Mucosa of stomach (tissue), 1 donor: ENCODE measurements around the gene GPR82.

ENCODE experiments used
- H3K27me3 ChIP-seq: one replicate; pipeline ENCODE4 v1.7.0; 2013; ENCODE audit warnings: mild to moderate bottlenecking, low read length; ENCODE audit not compliant: control insufficient read depth, insufficient read depth
- H3K36me3 ChIP-seq: one replicate; pipeline ENCODE4 v1.7.0; 2013; ENCODE audit warnings: low read length; ENCODE audit not compliant: control insufficient read depth, insufficient read depth
- H3K4me1 ChIP-seq: one replicate; pipeline ENCODE4 v1.7.0; 2013; ENCODE audit warnings: mild to moderate bottlenecking, low read length; ENCODE audit not compliant: control insufficient read depth, insufficient read depth
- H3K4me3 ChIP-seq: one replicate; pipeline ENCODE4 v1.7.0; 2013; ENCODE audit warnings: low read length
- H3K9ac ChIP-seq: one replicate; pipeline ENCODE4 v1.7.0; 2013; ENCODE audit warnings: mild to moderate bottlenecking, low read length, moderate library complexity
- H3K9me3 ChIP-seq: one replicate; pipeline ENCODE4 v1.7.0; 2013; ENCODE audit warnings: mild to moderate bottlenecking, low read length, moderate library complexity; ENCODE audit not compliant: control insufficient read depth
- donor health status: Pancreatic carcinoma.

GPR82 gene

DNA sequence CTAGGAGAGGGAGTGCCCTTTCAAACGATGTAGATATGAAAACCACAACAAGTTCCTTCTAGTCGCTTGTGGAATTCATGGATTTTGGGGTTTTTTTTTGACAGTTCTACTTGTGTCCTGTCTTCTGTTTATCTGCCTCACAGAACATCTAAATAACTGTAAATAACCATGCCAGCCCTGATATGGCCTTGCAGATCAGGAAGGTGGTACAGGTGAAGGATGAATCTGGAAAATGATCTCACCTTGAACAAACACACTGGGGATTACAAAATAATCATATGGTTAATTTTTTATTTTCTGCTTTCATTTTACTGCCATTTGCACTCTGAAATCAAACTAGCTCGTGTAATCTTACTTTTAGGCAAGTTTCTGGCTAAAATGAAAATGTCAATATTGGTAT lies 37.2 kb downstream of the GPR82 start:
- no peak overlapping the region for H3K4me3 ChIP-seq
- peaks cover 3% of the 10 kb centered on the region for H3K4me1 ChIP-seq
- no peaks in the 10 kb centered on the region for H3K27me3 ChIP-seq
- no peaks in the 10 kb centered on the region for H3K36me3 ChIP-seq
- no peaks in the 10 kb centered on the region for H3K9me3 ChIP-seq
- H3K9ac ChIP-seq, result no peak overlapping the region

DNA sequence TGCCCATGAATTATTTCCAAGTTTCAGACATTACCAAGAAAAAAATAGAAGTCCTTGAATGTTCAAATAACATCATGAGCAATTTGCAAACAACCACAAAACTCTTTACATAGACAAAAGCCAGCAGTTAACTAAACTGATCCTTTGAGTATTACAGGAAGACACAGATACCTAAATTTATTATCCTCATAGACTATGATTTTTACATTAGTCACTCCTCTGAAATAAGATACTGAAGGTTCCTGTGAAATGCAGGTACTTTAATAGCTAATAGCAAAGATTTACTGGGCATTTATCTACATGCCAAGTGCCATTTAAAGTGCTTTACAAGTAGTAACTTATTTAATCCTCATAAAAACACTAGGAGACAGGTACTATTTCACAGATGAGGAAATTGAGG lies 37.7 kb downstream of the GPR82 start:
- Histone ChIP-seq H3K9me3 (no peaks in the 10 kb centered on the region), H3K27me3 (no peaks in the 10 kb centered on the region), H3K9ac (no peak overlapping the region), H3K4me1 (peaks cover 3% of the 10 kb centered on the region), H3K4me3 (no peak overlapping the region), H3K36me3 (no peaks in the 10 kb centered on the region)

GRCh38 chrX:41779030-41779564 lies 55.1 kb downstream of the GPR82 start:
- Histone ChIP-seq H3K36me3 (no peaks in the 10 kb centered on the region), H3K9me3 (no peaks in the 10 kb centered on the region), H3K4me1 (peaks cover 5% of the 10 kb centered on the region), H3K4me3 (no peak overlapping the region), H3K9ac (no peak overlapping the region), H3K27me3 (no peaks in the 10 kb centered on the region)
